Endodermal cell (in vitro differentiated cells): Measurements from ENCODE around the gene SIGLEC12. TPM values are rescaled to one million over a fixed set of nuclear protein-coding genes. Genes with fewer than 3 reads are reported as not detected.

Experiments used
- DNase-seq: peaks from one replicate; pipeline ENCODE4 v3.0.0-alpha.2; 2017
- H3K27ac ChIP-seq: 2 replicates; pipeline ENCODE4 v1.5.1; 2013; ENCODE audit warnings: mild to moderate bottlenecking, low read depth, low read length, moderate library complexity
- H3K27me3 ChIP-seq: 2 replicates; pipeline ENCODE4 v1.6.1; 2013; ENCODE audit warnings: mild to moderate bottlenecking, low read length, moderate library complexity; ENCODE audit not compliant: insufficient read depth, control insufficient read depth, poor library complexity, severe bottlenecking
- H3K36me3 ChIP-seq: 2 replicates; pipeline ENCODE4 v1.7.0; 2013; ENCODE audit warnings: mild to moderate bottlenecking, low read length, moderate library complexity; ENCODE audit not compliant: control insufficient read depth, insufficient read depth
- H3K4me1 ChIP-seq: one replicate; pipeline ENCODE4 v1.7.0; 2013; ENCODE audit warnings: low read length; ENCODE audit not compliant: control insufficient read depth, insufficient read depth
- H3K4me3 ChIP-seq: 2 replicates; pipeline ENCODE4 v1.5.1; 2013; ENCODE audit warnings: mild to moderate bottlenecking, low read length, moderate library complexity
- H3K9ac ChIP-seq: 2 replicates; pipeline ENCODE4 v1.6.1; 2013; ENCODE audit warnings: mild to moderate bottlenecking, low read length, moderate library complexity; ENCODE audit not compliant: poor library complexity, severe bottlenecking; ENCODE audit errors: extremely low read depth
- H3K9me3 ChIP-seq: 2 replicates; pipeline ENCODE4 v1.6.1; 2013; ENCODE audit warnings: mild to moderate bottlenecking, low read length, moderate library complexity; ENCODE audit not compliant: control insufficient read depth
- H3K27ac Mint-ChIP-seq: 2 replicates; pipeline ENCODE4 v1.8.0; 2020; ENCODE audit warnings: mixed read lengths
- H3K27me3 Mint-ChIP-seq: 2 replicates; pipeline ENCODE4 v1.8.0; 2021; ENCODE audit warnings: mild to moderate bottlenecking, mixed read lengths; ENCODE audit not compliant: insufficient read depth
- H3K36me3 Mint-ChIP-seq: 2 replicates; pipeline ENCODE4 v1.8.0; 2020; ENCODE audit warnings: low read depth, mixed read lengths
- H3K4me1 Mint-ChIP-seq: 2 replicates; pipeline ENCODE4 v1.8.0; 2020; ENCODE audit warnings: mixed read lengths
- H3K4me3 Mint-ChIP-seq: 2 replicates; pipeline ENCODE4 v1.8.0; 2020; ENCODE audit warnings: mild to moderate bottlenecking, moderate library complexity, mixed read lengths
- H3K9me3 Mint-ChIP-seq: 2 replicates; pipeline ENCODE4 v1.8.0; 2020; ENCODE audit warnings: mild to moderate bottlenecking, mixed read lengths
- WGBS, 2 experiments: methylation state at CpG; one replicate each; pipeline versions ENCODE4 v1.1.5 to v1.1.7; 2013; ENCODE audit warnings: missing lambda C conversion rate in 2 of 2, mixed read lengths in 1 of 2; ENCODE audit not compliant: insufficient coverage in 1 of 2, insufficient read length in 1 of 2; 5-methylcytosine and 5-hydroxymethylcytosine counted together
- total RNA-seq, 2 donors: library from RNA; stranded (reverse); fragmentation: NEBNext Ultra II Directional in 1 of 2; extraction: Animal tissue kit (Norgen Biotek cat#: 25700) in 1 of 2; gene quantifications; 2 replicates in 1 of 2; 3 replicates in 1 of 2; pipeline ENCODE4 v1.2.1, GENCODE V29; 2021
- TF ChIP-seq, protein P1 (sequence below): fragments of 200-600 bp; sonication (generic); conservative IDR thresholded peaks from 2 replicates; pipeline ENCODE4 v1.5.0; 2021; ENCODE audit warnings: antibody characterized with exemption, mild to moderate bottlenecking

Gene SIGLEC12
- total RNA-seq, 2 donors from 2014 or later: not detected

DNA sequence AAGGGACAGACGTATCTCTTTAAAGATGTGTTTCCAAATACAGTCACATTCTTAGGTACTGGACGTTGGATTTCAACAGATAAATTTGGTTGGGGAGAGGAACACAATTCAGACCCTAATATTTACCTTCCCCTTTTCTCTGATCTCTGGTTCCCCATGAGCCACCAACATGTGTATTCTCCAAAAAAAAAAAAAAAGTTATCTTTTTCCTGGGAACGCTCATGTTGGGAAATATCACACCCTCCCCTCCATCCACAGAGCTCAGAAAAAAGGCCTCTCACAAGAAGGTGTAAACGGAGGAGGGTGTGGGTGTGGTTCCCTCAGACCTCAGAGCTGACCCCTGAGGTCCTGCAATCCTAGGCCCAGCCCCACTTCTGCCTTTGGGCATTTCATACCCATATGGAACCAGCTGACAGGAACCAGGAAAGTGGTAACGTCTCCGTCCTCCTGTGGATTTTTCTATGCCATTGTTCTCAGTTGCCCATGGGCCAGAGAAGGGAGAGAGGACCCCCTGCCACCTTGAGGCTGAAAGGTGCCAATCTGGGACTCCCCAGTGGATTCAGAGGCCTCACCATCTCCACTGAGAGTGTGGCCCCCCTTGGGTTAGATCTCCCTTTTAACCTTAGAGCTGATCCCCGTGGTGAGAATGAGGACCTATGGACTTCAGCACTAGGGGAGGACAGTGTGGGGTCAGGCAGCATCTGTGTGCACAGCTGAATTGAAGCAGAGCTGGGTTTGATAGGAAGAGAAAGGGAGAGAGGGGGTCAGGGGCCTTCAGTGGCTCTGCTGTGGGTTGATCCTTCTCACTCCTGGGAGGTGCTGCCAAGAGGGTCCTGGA is 8.4 kb upstream of the SIGLEC12 start:
- Histone ChIP-seq H3K9me3 (no peaks in the 10 kb centered on the region), H3K4me3 (no peak overlapping the region), H3K4me1 (no peaks in the 10 kb centered on the region), H3K36me3 (no peaks in the 10 kb centered on the region), H3K27ac (no peak overlapping the region), H3K9ac (no peak overlapping the region), H3K27me3 (peaks cover 23% of the 10 kb centered on the region)
- H3K27ac Mint-ChIP-seq: no peak overlapping the region
- H3K4me1 Mint-ChIP-seq: no peaks in the 10 kb centered on the region
- TF ChIP-seq, protein P1, sequence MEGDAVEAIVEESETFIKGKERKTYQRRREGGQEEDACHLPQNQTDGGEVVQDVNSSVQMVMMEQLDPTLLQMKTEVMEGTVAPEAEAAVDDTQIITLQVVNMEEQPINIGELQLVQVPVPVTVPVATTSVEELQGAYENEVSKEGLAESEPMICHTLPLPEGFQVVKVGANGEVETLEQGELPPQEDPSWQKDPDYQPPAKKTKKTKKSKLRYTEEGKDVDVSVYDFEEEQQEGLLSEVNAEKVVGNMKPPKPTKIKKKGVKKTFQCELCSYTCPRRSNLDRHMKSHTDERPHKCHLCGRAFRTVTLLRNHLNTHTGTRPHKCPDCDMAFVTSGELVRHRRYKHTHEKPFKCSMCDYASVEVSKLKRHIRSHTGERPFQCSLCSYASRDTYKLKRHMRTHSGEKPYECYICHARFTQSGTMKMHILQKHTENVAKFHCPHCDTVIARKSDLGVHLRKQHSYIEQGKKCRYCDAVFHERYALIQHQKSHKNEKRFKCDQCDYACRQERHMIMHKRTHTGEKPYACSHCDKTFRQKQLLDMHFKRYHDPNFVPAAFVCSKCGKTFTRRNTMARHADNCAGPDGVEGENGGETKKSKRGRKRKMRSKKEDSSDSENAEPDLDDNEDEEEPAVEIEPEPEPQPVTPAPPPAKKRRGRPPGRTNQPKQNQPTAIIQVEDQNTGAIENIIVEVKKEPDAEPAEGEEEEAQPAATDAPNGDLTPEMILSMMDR: no peak
- H3K27me3 Mint-ChIP-seq: peaks cover 37% of the 10 kb centered on the region
- DNase-seq: no peak
- H3K9me3 Mint-ChIP-seq: no peaks in the 10 kb centered on the region
- WGBS, 2 experiments: 60 to 68% methylated on average over 1 to 7 of the region's 7 CpGs
- H3K4me3 Mint-ChIP-seq: no peak overlapping the region
- no peaks in the 10 kb centered on the region for H3K36me3 Mint-ChIP-seq

DNA sequence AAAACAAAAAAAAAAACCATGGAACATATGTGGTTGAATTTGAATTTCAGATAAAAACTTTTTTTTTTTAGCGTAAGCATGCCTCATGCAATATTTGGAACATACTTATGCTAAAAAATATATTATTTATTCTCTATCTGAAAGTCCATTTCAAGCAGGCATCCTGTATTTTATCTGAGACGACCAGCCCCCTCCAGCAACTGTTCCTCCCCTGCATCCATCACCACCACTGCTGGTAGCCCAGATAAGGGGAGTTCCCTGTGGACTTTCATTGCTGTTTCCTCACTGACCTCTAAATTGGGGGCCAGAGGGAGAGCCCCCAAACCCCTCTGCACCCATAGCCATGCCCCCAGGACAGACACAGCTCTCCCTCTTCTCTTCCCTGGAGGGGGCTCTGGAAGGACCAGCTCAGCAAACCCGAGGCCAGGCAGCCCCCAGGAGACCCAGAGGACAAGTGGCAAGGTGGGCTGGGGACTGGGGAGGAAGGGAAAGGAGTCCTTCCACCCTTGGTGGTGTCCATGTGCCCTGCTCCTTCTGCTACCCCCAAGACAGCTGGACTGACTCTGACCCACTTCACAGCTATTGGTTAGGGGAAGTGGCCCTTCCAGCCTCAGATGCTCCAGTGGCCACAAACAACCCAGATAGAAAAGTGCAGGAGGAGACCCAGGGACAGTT is 6.6 kb upstream of the SIGLEC12 start:
- H3K4me1 ChIP-seq: no peaks in the 10 kb centered on the region
- no peak overlapping the region for H3K27ac ChIP-seq
- no peak overlapping the region for H3K4me3 Mint-ChIP-seq
- 61 to 71% methylated on average over 1 to 3 of the region's 3 CpGs for WGBS, 2 experiments
- no peaks in the 10 kb centered on the region for H3K36me3 ChIP-seq
- peaks cover 12% of the 10 kb centered on the region for H3K27me3 ChIP-seq
- peaks cover 45% of the 10 kb centered on the region for H3K27me3 Mint-ChIP-seq
- no peak overlapping the region for H3K4me3 ChIP-seq
- no peaks in the 10 kb centered on the region for H3K4me1 Mint-ChIP-seq
- H3K9ac ChIP-seq: no peak overlapping the region
- TF ChIP-seq, protein P1: no peak
- no peak for DNase-seq
- peaks cover 5% of the 10 kb centered on the region for H3K9me3 Mint-ChIP-seq
- H3K27ac Mint-ChIP-seq: no peak overlapping the region
- H3K36me3 Mint-ChIP-seq: no peaks in the 10 kb centered on the region
- H3K9me3 ChIP-seq: peaks cover 4% of the 10 kb centered on the region

DNA sequence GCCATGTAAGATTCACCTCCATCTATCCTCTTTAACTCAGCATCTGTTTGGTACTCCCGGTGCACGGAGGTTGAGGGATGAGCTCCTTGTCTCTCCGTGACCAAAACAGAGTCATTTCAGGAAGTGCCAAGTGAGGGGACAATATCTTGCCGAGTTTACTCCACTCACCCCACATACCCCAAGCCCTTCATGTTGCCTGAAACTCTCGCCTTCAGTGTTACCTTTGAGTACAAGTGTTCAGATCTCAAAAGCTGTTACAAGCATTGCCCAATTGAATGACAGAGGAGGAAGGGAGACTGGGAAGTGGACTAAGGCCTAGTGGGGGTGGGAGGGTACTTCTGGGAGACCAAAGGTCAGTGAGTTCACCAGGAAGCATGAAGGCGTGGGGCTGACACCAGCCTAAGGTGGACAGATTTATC is 6.0 kb upstream of the SIGLEC12 start:
- Mint-ChIP-seq H3K27ac (no peak overlapping the region), H3K27me3 (peaks cover 41% of the 10 kb centered on the region), H3K36me3 (no peaks in the 10 kb centered on the region), H3K9me3 (peaks cover 5% of the 10 kb centered on the region), H3K4me3 (no peak overlapping the region), H3K4me1 (no peaks in the 10 kb centered on the region)
- WGBS, 2 experiments: 63 to 69% methylated on average over 3 to 6 of the region's 6 CpGs
- Histone ChIP-seq H3K4me1 (no peaks in the 10 kb centered on the region), H3K9me3 (peaks cover 4% of the 10 kb centered on the region), H3K36me3 (no peaks in the 10 kb centered on the region), H3K27ac (no peak overlapping the region), H3K9ac (no peak overlapping the region), H3K4me3 (no peak overlapping the region), H3K27me3 (peaks cover 6% of the 10 kb centered on the region)
- TF ChIP-seq, protein P1: no peak
- no peak for DNase-seq
